ENCODE measurements around the gene RSRC1. TPM values are rescaled to one million over a fixed set of nuclear protein-coding genes. Genes with fewer than 3 reads are reported as not detected.

RSRC1 gene
- total RNA-seq, 2 experiments from 2014 or later, result 42.9 to 48.9 TPM

- DNase-seq (no peak), ATAC-seq (ENCODE audit: low read depth) (no peak)
- no peak overlapping the region for H3K27ac Mint-ChIP-seq
- H3K4me3 Mint-ChIP-seq, result no peak overlapping the region
- H3K36me3 Mint-ChIP-seq, result no peaks in the 10 kb centered on the region
- no peaks in the 10 kb centered on the region for H3K4me1 Mint-ChIP-seq
- peaks cover 2% of the 10 kb centered on the region for H3K9me3 Mint-ChIP-seq
- H3K27me3 Mint-ChIP-seq, result peaks cover 10% of the 10 kb centered on the region
- POLR2A ChIA-PET, result no interaction called here
Observed at GRCh38 chr3:158562674-158563073, 452.8 kb downstream of the RSRC1 start.

DNA sequence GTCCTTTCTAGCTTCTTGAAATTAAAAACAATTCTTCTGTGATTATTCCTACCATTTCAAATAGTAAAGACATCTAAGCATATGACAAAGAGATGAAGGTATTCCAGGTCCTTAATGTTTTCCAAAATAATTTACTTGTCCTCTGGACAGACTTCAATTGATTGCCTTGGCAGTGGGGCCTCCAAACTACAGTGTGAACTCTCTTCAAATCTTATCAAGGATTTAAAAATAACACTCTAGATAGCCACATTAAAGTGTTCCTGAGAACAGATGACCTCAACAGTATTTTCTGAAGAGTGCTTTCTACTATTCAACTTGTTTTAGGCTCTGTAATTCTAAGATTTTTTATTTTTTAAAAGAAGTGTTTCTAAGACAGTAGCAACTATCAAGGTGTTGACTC is 453.2 kb downstream of the RSRC1 start:
- H3K27me3 Mint-ChIP-seq, result peaks cover 10% of the 10 kb centered on the region
- ATAC-seq (ENCODE audit: low read depth) (no peak), DNase-seq (no peak)
- no peak overlapping the region for H3K4me3 Mint-ChIP-seq
- H3K4me1 Mint-ChIP-seq, result no peaks in the 10 kb centered on the region
- no peaks in the 10 kb centered on the region for H3K36me3 Mint-ChIP-seq
- H3K27ac Mint-ChIP-seq, result no peak overlapping the region
- POLR2A ChIA-PET, result no interaction called here
- peaks cover 2% of the 10 kb centered on the region for H3K9me3 Mint-ChIP-seq

GRCh38 chr3:158565076-158565475 is 455.2 kb downstream of the RSRC1 start:
- H3K9me3 Mint-ChIP-seq, result peaks cover 2% of the 10 kb centered on the region
- ATAC-seq (ENCODE audit: low read depth), result no peak
- H3K36me3 Mint-ChIP-seq, result no peaks in the 10 kb centered on the region
- H3K4me3 Mint-ChIP-seq, result no peak overlapping the region
- H3K27me3 Mint-ChIP-seq, result peaks cover 14% of the 10 kb centered on the region
- H3K27ac Mint-ChIP-seq, result no peak overlapping the region
- DNase-seq, result no peak
- POLR2A ChIA-PET, result no interaction called here
- H3K4me1 Mint-ChIP-seq, result no peaks in the 10 kb centered on the region

- H3K4me3 Mint-ChIP-seq, result no peak overlapping the region
- H3K36me3 Mint-ChIP-seq, result peaks cover 3% of the 10 kb centered on the region
- H3K27ac Mint-ChIP-seq, result no peak overlapping the region
- H3K4me1 Mint-ChIP-seq, result peaks cover 5% of the 10 kb centered on the region
- no peak for ATAC-seq (ENCODE audit: low read depth)
- POLR2A ChIA-PET, result no interaction called here
- peaks cover 2% of the 10 kb centered on the region for H3K9me3 Mint-ChIP-seq
- H3K27me3 Mint-ChIP-seq, result peaks cover 28% of the 10 kb centered on the region
- DNase-seq, result no peak
Observed at GRCh38 chr3:158568784-158569183, 458.9 kb downstream of the RSRC1 start.

GRCh38 chr3:158569794-158570193 is 459.9 kb downstream of the RSRC1 start:
- Mint-ChIP-seq H3K27me3 (peaks cover 28% of the 10 kb centered on the region), H3K36me3 (peaks cover 3% of the 10 kb centered on the region), H3K27ac (no peak overlapping the region), H3K4me3 (no peak overlapping the region), H3K9me3 (peaks cover 2% of the 10 kb centered on the region), H3K4me1 (peaks cover 5% of the 10 kb centered on the region)
- POLR2A ChIA-PET, result no interaction called here
- ATAC-seq (ENCODE audit: low read depth) (no peak), DNase-seq (no peak)

DNA sequence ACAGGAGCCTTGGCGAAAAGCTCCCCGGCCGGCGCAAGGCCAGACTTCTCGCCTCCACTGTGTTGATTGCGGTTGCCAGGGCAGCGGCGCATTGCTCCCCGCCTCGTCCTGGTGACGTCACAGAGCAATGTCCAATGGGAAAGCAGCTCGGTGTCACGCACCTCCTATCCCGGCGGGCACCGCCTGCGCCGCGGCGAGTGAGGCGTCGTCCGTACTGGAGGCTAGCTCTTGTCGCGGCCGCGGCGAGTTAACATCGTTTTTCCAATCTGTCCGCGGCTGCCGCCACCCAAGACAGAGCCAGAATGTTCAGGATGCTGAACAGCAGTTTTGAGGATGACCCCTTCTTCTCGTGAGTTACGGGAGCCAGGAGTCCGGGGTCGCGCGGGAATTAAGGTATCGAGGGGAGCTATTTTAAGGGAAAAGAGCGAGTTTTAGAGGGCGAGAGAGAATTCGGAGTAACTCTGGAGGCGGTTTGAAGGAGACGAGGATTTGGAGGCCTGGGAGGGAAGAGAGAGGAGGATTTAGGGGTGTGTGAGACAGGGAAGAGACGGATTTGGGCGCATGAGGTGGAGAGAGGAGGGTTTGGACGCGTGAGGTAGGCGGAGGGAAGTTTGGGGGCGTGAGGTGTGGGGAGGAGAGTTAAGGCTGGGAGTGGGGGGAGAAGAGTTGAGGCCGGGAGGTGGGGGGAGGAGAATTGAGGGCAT is 461.3 kb downstream of the RSRC1 start, which contains the start of gene MLF1:
Gene MLF1 (plus strand): TSS at position 196 of the 704 bp plus-strand sequence. CDS start 107 bp downstream, at position 303.
- Mint-ChIP-seq H3K27ac (peak within 1 kb of the TSS; percentile 88), H3K36me3 (peaks cover 3% of the 10 kb centered on the region), H3K9me3 (no peaks in the 10 kb centered on the region), H3K27me3 (peaks cover 25% of the 10 kb centered on the region), H3K4me3 (peak within 1 kb of the TSS; percentile 89), H3K4me1 (peaks cover 5% of the 10 kb centered on the region)
- DNase-seq (peak; percentile 80), ATAC-seq (ENCODE audit: low read depth) (peak; percentile 99)
- POLR2A ChIA-PET, result interaction anchor here (1.2 to 1.4 kb wide), 2 partner anchors 73 to 461 kb away, joined by 3 to 6 read pairs; partner anchors contain the start of genes GFM1 and RSRC1

GRCh38 chr3:158571969-158572765 is 462.3 kb downstream of the RSRC1 start:
- Mint-ChIP-seq H3K27ac (no peak overlapping the region), H3K4me1 (peaks cover 5% of the 10 kb centered on the region), H3K36me3 (peaks cover 3% of the 10 kb centered on the region), H3K9me3 (no peaks in the 10 kb centered on the region), H3K27me3 (peaks cover 28% of the 10 kb centered on the region), H3K4me3 (no peak overlapping the region)
- POLR2A ChIA-PET, result no interaction called here
- ATAC-seq (ENCODE audit: low read depth) (no peak), DNase-seq (no peak)

DNA sequence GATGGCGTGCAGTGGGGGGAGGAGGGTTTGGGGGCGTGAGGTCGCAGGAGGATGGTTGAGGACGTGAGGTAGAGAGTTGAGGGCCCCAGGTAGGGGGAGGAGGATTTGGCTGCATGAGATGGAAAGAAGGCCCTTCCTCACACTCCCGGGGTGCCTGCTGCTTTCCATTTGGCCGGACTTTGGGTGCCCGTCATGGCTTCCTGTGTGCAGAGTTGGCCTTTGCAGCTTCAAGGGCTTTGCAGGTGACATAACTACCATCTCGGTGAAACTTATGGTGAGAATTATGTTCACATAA is 462.8 kb downstream of the RSRC1 start:
- Mint-ChIP-seq H3K36me3 (peaks cover 3% of the 10 kb centered on the region), H3K27ac (no peak overlapping the region), H3K9me3 (no peaks in the 10 kb centered on the region), H3K4me3 (no peak overlapping the region), H3K4me1 (peaks cover 5% of the 10 kb centered on the region), H3K27me3 (peaks cover 28% of the 10 kb centered on the region)
- ATAC-seq (ENCODE audit: low read depth) (no peak), DNase-seq (no peak)
- POLR2A ChIA-PET, result no interaction called here

- Mint-ChIP-seq H3K27ac (no peak overlapping the region), H3K9me3 (no peaks in the 10 kb centered on the region), H3K27me3 (peaks cover 28% of the 10 kb centered on the region), H3K36me3 (peaks cover 3% of the 10 kb centered on the region), H3K4me1 (peaks cover 5% of the 10 kb centered on the region), H3K4me3 (no peak overlapping the region)
- ATAC-seq (ENCODE audit: low read depth), result no peak
- POLR2A ChIA-PET, result no interaction called here
- no peak for DNase-seq
Observed at GRCh38 chr3:158573714-158574113, 463.8 kb downstream of the RSRC1 start.

DNA sequence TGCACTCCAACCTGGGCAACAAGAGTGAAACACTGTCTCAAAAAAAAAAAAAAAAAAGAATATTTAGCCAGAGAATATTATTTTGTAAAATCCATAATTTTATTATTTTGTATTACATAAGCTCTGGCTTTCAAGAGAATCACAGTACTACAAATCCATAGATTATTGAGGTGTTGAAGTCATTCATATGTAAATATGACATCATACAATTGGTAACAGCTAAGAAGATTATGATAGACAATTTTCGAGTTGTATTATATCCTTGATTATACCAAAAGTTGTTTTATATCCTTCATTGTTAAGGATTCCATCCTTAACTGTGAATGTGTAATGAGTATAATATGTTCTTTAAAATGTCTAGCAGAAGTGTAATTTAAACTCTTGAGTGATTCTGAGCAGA is 464.8 kb downstream of the RSRC1 start:
- POLR2A ChIA-PET, result no interaction called here
- no peaks in the 10 kb centered on the region for H3K9me3 Mint-ChIP-seq
- peaks cover 23% of the 10 kb centered on the region for H3K27me3 Mint-ChIP-seq
- no peak for DNase-seq
- no peak overlapping the region for H3K4me3 Mint-ChIP-seq
- no peak for ATAC-seq (ENCODE audit: low read depth)
- peaks cover 5% of the 10 kb centered on the region for H3K4me1 Mint-ChIP-seq
- peaks cover 3% of the 10 kb centered on the region for H3K36me3 Mint-ChIP-seq
- no peak overlapping the region for H3K27ac Mint-ChIP-seq

- DNase-seq, result no peak
- Mint-ChIP-seq H3K27ac (no peak overlapping the region), H3K36me3 (no peaks in the 10 kb centered on the region), H3K9me3 (no peaks in the 10 kb centered on the region), H3K4me1 (no peaks in the 10 kb centered on the region), H3K27me3 (peaks cover 7% of the 10 kb centered on the region), H3K4me3 (no peak overlapping the region)
- POLR2A ChIA-PET, result no interaction called here
- ATAC-seq (ENCODE audit: low read depth), result no peak
Observed at GRCh38 chr3:158590223-158590622, 480.3 kb downstream of the RSRC1 start.

Data from activated naive CD8-positive, alpha-beta T cell treated with anti-CD3 and anti-CD28 coated beads, Interleukin-2, amount 10 ng/mL, durations not matched to agents 7 days and 5 days (primary cell).